Sciatic nerve (tissue), 2 donors: Measurements from ENCODE around the gene PTPRF. TPM values are rescaled to one million over a fixed set of nuclear protein-coding genes. Genes with fewer than 3 reads are reported as not detected.

Experiments used
- ATAC-seq: fragments of 200-7000 bp; cut with Tn5 transposase; one replicate; pipeline ENCODE4 v1.9.1; 2020; ENCODE audit warnings: mild to moderate bottlenecking, moderate library complexity
- DNase-seq: peaks from one replicate; pipeline ENCODE4 v3.0.0-alpha.2; 2020; ENCODE audit warnings: low spot score
- intact Hi-C: fragments of 100-400 bp; cut with DNase I; formaldehyde crosslinking; loops from one replicate; pipeline ENCODE4 v1.14.2; 2022
- total RNA-seq: library from RNA; stranded (reverse); fragmentation: NEBNext Ultra II Directional; extraction: Animal tissue kit (Norgen Biotek cat#: 25700); gene quantifications from one replicate; pipeline ENCODE4 v1.2.1, GENCODE V29; 2021
- donor health status: DM: no; HTN: no; CAD: no.
- donor health status: DM: no; HTN: no; CAD: no.

Gene PTPRF
- total RNA-seq, 1 donor from 2014 or later = 180 TPM

DNA sequence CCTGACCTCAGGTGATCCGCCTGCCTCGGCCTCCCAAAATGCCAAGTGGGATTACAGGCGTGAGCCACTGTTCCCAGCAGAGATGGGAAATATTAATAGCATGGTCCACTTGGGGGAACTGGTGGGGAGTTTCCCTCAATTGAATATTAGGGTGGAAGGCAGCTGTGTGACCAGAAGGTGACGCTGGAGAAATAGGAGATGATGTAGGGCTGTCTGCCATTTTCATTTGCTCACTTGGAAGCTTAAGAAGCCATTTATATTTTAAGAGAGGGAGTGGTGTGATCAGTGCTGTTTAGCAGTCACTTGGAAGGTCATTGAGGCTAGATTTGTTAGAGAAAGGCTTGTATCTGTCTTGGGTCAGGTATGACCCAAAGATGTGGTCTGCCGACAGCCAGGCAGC lies 139.2 kb downstream of the PTPRF start:
- DNase-seq (no peak), ATAC-seq (no peak)
- intact Hi-C loops = no loop called here

DNA sequence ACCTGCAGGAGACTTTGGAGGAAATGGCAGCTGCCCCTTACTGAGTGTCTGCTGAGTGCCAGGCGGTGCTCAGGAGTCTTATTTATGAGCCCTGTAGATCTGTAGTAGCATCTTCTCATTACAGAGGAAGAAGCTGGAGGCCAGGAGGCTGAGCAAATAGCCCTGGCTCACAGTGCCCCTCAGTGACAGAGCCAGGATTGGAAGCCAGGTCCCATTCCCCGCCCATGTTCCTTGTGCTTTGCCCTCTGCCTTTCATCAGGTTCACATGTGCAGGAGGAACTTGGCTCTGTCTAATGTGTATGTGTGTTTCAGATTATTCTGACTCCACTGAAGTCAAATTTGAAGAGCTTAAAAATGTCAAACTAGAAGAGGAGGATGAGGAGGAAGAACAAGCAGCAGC lies 140.5 kb downstream of the PTPRF start:
- intact Hi-C loops = no loop called here

DNA sequence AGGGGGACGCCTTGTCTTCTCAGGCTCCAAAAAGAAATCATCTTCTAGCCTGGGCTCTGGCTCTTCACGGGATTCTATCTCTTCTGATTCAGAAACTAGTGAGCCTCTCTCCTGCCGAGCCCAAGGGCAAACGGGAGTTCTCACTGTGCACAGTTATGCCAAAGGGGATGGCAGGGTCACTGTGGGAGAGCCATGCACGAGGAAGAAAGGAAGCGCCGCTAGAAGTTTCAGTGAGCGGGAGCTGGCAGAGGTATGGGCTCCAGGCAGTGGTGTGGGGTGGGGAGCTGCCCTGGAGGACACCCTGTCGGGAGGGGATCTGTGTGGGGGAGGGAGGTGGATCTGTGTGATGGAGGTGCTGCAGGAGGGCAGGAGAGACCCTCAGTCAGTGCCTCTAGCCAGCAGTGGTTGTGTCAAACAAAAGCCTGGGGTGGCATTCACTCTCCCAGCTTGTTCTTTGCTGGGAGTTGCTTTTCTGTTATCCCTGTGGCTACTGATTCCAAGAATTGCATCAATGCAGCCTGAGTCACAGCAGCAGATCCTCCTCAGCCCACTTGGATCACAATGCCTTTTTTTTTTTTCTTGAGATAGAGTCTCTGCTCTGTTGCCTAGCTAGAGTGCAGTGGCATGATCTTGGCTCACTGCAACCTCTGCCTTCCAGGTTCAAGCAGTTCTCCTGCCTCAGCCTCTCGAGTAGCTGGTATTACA lies 141.1 kb downstream of the PTPRF start:
- DNase-seq (no peak), ATAC-seq (peak; percentile 57)
- intact Hi-C loops = no loop called here

More for the DNA sequence above, 140.5 kb downstream of the PTPRF start:
- ATAC-seq (no peak), DNase-seq (no peak)

DNA sequence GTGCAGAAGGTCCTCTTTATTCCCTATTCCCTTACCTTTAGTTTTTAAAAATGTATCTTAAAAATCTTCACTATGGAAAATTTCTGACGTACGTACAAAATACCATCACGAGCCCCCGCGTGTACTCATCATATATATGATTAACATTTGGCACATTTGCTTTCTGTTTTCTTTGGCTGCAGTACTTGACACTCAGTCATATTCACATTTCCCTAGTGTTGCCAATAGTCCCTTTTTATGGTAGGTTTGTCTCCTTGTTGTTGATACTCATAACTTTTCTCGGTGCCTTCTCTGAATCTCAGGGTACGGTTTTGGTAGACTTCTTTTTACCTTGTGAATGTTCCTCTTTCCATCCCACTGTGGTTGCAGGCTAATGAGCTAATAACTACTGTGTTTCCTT lies 142.6 kb downstream of the PTPRF start:
- no peak for ATAC-seq
- DNase-seq = no peak
- intact Hi-C loops = no loop called here

Other genes starting within 250 kb of the PTPRF start
- gene C1orf210, start 245.3 kb upstream of the PTPRF start, total RNA-seq = not detected
- gene TIE1, start 229.9 kb upstream of the PTPRF start, total RNA-seq = 58.0 TPM
- gene MPL, start 193.1 kb upstream of the PTPRF start, total RNA-seq = 0.40 TPM
- 1.9 TPM for gene CDC20, start 171.9 kb upstream of the PTPRF start, total RNA-seq
- gene ELOVL1, start 162.9 kb upstream of the PTPRF start, total RNA-seq = 72.4 TPM
- gene MED8, start 141.1 kb upstream of the PTPRF start, total RNA-seq = 30.8 TPM
- 86.6 TPM for gene SZT2, start 141.0 kb upstream of the PTPRF start, total RNA-seq
- gene HYI, start 77.0 kb upstream of the PTPRF start, total RNA-seq = 63.6 TPM
- 41.0 TPM for gene KDM4A, start 119.3 kb downstream of the PTPRF start, total RNA-seq
- 35.8 TPM for gene ST3GAL3, start 176.7 kb downstream of the PTPRF start, total RNA-seq